Stimulated activated CD8-positive, alpha-beta memory T cell treated with anti-CD3 and anti-CD28 coated beads, Interleukin-12 subunit alpha, Interleukin-12 subunit beta, amount 100 ng/mL, for 24 hours (primary cell): Measurements from ENCODE around the gene GLOD5.

Source experiments
- DNase-seq: peaks from one replicate; pipeline ENCODE4 v3.0.0-alpha.2; 2020; ENCODE audit errors: extremely low read depth

Gene GLOD5

DNA sequence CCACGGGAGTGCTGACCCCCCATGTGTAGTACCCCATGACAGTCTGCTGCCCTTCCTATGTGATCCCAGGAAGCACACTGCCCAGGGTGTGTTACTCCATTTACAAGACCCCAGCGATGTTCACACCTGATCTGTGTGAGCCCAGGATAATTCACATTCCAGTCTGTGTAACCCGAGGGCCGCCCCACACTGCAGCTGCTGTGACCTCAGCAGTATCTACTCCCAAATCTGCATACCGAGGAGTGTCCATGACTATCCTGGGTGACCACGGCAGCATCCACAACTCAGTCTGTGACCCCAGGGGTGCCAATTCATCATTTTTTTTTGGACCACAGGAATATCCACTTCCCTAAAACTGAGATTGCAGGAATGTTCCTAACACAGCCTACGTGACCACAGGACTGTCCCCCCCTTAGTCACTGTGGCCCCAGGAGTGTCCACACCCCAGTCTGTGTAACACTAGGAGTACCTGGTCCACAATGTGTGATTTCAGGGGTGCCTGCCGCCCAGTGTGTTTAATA lies 7.8 kb upstream of the GLOD5 start:
- DNase-seq: no peak

DNA sequence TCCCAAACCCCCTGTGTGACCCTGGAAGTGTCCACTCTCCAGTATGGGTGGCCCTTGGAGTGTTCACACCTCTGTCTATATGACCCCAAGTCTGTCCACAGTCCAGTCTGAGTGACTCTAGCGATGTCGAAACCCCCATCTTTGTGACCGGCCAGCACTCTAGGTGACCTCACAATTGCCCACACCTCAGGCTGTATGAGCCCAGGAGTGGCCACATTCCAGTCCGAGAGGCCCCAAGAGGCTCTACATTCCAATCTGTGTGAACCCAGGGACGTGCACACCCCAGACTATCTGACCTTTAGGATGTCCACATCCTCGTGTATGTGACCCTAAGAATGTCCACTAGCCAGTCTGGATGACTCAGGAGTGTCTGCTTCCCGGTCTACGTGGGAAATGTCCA lies 7.3 kb upstream of the GLOD5 start:
- DNase-seq: no peak

GRCh38 chrX:48769230-48769629 lies 7.7 kb downstream of the GLOD5 start:
- no peak for DNase-seq

DNA sequence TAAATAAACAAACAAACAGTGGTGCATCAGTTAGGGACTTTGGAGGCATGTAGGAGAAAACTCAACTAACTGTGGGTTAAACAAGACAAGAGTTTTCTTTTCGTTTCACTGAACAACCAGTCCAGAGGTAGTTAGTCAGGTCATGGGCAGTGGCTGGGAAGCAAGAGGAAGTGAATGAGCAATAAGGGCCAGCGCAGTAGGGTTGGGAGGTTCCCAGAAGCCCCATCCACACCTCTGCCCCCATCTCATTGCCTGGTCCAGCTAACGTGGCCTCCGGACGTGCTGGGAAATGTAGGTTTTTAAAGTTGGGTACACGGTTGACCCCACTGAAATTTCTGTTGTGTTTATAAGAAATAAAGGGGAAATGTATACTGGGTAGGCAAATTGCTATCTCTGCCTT lies 8.7 kb downstream of the GLOD5 start:
- no peak for DNase-seq

GRCh38 chrX:48772602-48773001 lies 11.1 kb downstream of the GLOD5 start:
- DNase-seq: no peak

GRCh38 chrX:48776818-48777439 lies 15.4 kb downstream of the GLOD5 start:
- DNase-seq: no peak

DNA sequence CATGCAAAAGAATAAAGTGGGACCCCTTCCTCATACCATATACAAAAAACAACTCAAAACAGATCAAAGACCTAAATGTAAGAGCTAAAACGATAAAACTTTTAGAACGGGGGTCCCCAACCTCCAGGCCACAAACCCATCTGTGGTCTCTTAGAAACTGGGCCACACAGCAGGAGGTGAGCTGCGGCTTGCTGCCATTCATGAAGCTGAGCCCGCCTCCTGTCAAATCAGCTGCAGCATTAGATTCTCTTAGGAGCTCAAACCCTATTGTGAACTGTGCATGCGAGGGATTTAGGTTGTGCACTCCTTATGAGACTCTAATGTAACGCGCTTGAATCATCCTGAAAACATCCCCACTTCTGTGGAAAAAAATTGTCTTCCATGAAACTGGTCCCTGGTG lies 17.9 kb downstream of the GLOD5 start:
- no peak for DNase-seq

GRCh38 chrX:48781705-48782104 lies 20.2 kb downstream of the GLOD5 start:
- no peak for DNase-seq

DNA sequence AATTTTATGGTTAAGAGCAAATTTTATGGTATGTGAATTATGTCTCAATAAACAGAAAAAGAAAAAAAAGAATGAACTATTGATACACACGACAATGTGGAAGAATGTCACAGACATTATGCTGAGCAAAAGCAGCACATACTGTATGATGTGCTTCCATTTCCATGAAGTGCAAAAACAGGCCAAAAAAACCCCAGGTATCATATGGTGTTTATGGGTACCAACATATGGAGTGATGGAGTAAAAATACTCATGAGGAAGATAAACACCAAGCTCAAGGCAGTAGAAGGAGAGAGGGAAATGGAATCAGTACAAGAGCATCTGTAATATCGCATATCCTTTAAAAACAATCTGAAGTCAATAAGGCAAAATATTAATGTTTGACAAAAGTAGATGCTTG lies 20.7 kb downstream of the GLOD5 start:
- no peak for DNase-seq

GRCh38 chrX:48782795-48783194 lies 21.2 kb downstream of the GLOD5 start:
- no peak for DNase-seq

DNA sequence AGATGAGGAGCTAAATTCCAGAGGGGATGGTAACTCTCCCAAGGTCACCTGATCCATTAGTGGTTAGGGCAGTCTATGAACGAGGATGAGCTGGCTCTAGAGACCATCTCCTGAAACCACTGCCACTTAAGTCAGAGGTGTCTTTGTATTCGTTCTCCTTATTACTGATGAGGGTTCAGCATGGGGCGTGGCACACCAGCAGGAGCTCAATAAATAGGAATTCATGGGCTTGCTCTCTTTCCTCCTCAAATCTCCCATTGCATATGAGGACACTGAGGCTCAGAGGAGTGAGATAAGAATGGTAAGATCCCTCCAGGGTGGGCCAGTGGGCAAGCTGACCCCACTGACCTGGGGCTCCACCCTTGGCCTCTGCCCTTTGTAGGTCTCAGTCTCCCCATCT lies 23.2 kb downstream of the GLOD5 start:
- DNase-seq: no peak

DNA sequence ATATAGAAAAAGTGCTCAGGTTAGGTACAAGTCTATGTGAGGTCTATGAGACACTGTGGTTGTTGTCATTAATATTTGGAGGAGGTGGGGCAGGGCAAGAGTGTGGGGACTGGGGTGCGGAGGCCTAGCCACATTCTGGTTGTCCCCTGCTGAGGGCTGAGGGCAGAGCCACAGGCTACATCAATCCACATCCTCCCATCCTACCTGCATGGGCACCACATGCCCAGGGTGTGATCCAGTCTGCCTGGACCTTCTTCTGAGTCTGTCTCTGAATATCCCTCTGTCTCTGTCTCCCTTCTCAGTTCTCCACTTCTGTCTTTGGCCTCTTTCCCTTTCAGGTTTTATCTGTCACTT lies 23.6 kb downstream of the GLOD5 start:
- DNase-seq: no peak

GRCh38 chrX:48785540-48786214 lies 24.1 kb downstream of the GLOD5 start:
- no peak for DNase-seq

GRCh38 chrX:48786341-48786800 lies 24.8 kb downstream of the GLOD5 start, which contains the start of gene GATA1:
Gene GATA1 (plus strand): TSS chrX:48786590. CDS start chrX:48791110, 4,520 bp downstream.
- DNase-seq: no peak

- no peak for DNase-seq
Observed at GRCh38 chrX:48786825-48787504, 25.4 kb downstream of the GLOD5 start.

DNA sequence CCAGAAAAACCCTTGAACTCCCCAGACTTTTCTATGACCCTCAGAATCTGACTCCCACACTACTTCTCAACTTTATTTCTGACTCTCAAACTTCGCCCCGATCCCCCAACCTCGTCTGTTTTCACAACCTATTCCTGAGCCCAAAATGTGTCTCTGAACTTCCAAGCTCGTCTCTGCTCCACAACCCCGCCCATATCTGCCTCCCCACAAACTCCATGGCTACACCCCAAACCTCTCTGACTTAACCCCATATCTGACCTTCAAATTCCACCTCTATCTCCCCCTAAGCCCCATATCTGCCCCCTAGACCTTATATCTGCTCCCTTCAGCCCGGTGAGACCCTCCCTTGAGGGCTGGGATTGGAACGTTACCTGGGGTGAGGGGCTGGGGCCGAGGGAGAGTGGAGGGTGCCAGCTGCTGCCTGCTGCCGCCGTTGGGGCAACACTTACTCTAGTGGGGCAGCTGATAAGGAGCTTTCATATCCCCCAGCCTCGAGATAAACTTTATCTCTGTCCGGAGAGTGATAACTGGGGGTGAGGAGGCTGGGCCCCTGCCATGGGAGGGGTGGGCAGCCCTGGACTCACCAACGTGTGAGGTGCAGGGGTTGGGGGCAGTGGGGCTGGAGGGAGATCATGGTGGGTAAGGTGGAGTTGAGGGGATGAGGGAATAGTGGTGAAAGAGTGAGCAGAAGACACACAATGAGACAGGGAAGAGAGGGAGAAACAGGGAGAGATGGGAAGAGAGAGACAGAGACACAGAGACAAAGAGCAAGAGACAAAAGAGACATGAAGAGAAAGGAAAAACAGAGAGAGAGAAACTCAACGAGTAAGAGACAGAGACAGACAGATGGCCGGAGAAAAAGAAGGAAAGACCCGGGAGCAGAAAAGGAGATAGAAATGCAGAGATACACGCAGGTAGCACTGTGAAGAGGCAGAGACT lies 26.2 kb downstream of the GLOD5 start:
- no peak for DNase-seq

GRCh38 chrX:48789366-48790220 lies 28.0 kb downstream of the GLOD5 start:
- no peak for DNase-seq

DNA sequence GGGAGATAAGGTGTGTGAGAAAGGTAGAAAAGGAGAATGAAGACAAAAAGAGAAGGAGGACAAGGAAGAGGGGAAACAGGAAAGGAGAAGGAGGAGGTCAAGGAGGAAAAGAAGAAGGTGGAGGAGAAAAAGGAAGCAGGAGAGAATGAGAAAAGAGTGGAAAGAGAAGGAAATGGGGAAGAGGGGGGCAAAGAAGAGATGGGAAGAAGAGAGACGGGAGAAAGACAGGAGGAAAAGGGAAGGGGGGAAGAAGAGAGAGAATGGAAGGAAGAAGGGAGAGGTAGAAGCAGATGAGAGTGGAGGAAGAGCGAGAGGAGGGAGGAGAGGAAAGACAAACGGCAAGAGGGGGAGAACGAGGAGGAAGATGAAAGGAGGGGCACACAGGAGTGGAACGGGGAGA lies 28.9 kb downstream of the GLOD5 start:
- no peak for DNase-seq

GRCh38 chrX:48791063-48791820 lies 29.7 kb downstream of the GLOD5 start:
- DNase-seq: no peak

- DNase-seq: no peak
Observed at GRCh38 chrX:48792219-48792618, 30.7 kb downstream of the GLOD5 start.
